HepG2 (cell line): ENCODE measurements around the gene FAM120B. TPM values are rescaled to one million over a fixed set of nuclear protein-coding genes. Genes with fewer than 3 reads are reported as not detected.

ENCODE experiments used
- AHR ChIP-seq: IDR thresholded peaks from 2 replicates; pipeline ENCODE4 v1.6.1; 2018; ENCODE audit warnings: missing genetic modification reagents, missing compliant biosample characterization
- GATAD1 ChIP-seq: IDR thresholded peaks from 2 replicates; pipeline ENCODE4 v1.6.1; 2016; ENCODE audit warnings: missing genetic modification reagents, missing compliant biosample characterization
- KDM5B ChIP-seq: sonication (generic); formaldehyde crosslinking; IDR thresholded peaks from 2 replicates; pipeline ENCODE4 v1.4.0; 2020; ENCODE audit warnings: missing genetic modification reagents, mild to moderate bottlenecking, borderline replicate concordance
- NFYB ChIP-seq: sonication (generic); formaldehyde crosslinking; IDR thresholded peaks from 2 replicates; pipeline ENCODE4 v1.4.0; 2020; ENCODE audit warnings: missing genetic modification reagents
- SSRP1 ChIP-seq: IDR thresholded peaks from 2 replicates; pipeline ENCODE4 v1.6.1; 2016; ENCODE audit warnings: control low read depth
- THYN1 ChIP-seq: sonication (generic); formaldehyde crosslinking; IDR thresholded peaks from 2 replicates; pipeline ENCODE4 v1.8.1; 2023; ENCODE audit warnings: low read depth, mild to moderate bottlenecking, moderate library complexity, missing genetic modification reagents, borderline replicate concordance
- TSC22D2 ChIP-seq: sonication (generic); formaldehyde crosslinking; IDR thresholded peaks from 2 replicates; pipeline ENCODE4 v1.5.1; 2020; ENCODE audit warnings: missing genetic modification reagents, mild to moderate bottlenecking, borderline replicate concordance
- ZFYVE20 ChIP-seq: sonication (generic); formaldehyde crosslinking; IDR thresholded peaks from 2 replicates; pipeline ENCODE4 v1.8.0; 2023; ENCODE audit warnings: low read depth, mild to moderate bottlenecking, moderate library complexity, missing genetic modification reagents, borderline replicate concordance
- ZNF34 ChIP-seq: sonication (generic); formaldehyde crosslinking; IDR thresholded peaks from 2 replicates; pipeline ENCODE4 v1.4.0; 2020; ENCODE audit warnings: mild to moderate bottlenecking, missing genetic modification reagents, borderline replicate concordance
- ZNF350 ChIP-seq: sonication (generic); formaldehyde crosslinking; IDR thresholded peaks from 2 replicates; pipeline ENCODE4 v1.4.0; 2020; ENCODE audit warnings: mild to moderate bottlenecking, low read depth, missing genetic modification reagents, borderline replicate concordance
- ZNF772 ChIP-seq: sonication (generic); formaldehyde crosslinking; IDR thresholded peaks from 2 replicates; pipeline ENCODE4 v1.5.0; 2020; ENCODE audit warnings: mild to moderate bottlenecking, missing genetic modification reagents
- polyA plus RNA-seq, 8 experiments: library from polyadenylated mRNA; depleted of rRNA in 3 of 8; stranded (reverse) in 7 of 8; unstranded in 1 of 8; fragments of >200 nt; fragmentation: Illumina TruSeq in 4 of 8; extraction: Trizol in 4 of 8; gene quantifications; 2 replicates each; pipeline versions ENCODE4 v1.2.1 to v1.2.3, GENCODE V29; 2011 to 2016; ENCODE audit warnings: low read depth in 4 of 8, missing spikeins in 1 of 8, mixed read lengths in 1 of 8; ENCODE audit not compliant: insufficient read depth in 1 of 8
- total RNA-seq, 5 experiments: library from RNA; depleted of rRNA; stranded (reverse); fragments of >200 nt; fragmentation: Illumina TruSeq; extraction: Trizol; gene quantifications; 2 replicates each; pipeline ENCODE4 v1.2.3, GENCODE V29; 2016; ENCODE audit warnings: low read depth in 1 of 5
- TF ChIP-seq, protein P1 (sequence below): sonication (generic); formaldehyde crosslinking; IDR thresholded peaks from 2 replicates; pipeline ENCODE4 v1.4.0; 2020; ENCODE audit warnings: missing genetic modification reagents
- TF ChIP-seq, protein P2 (sequence below): sonication (generic); formaldehyde crosslinking; IDR thresholded peaks from 2 replicates; pipeline ENCODE4 v1.4.0; 2020; ENCODE audit warnings: missing genetic modification reagents
- TF ChIP-seq, protein P3 (sequence below): sonication (generic); formaldehyde crosslinking; IDR thresholded peaks from 2 replicates; pipeline ENCODE4 v1.4.0; 2020; ENCODE audit warnings: missing genetic modification reagents, mild to moderate bottlenecking, borderline replicate concordance
- TF ChIP-seq, protein P4 (sequence below), 2 experiments: sonication (generic) in 1 of 2; formaldehyde crosslinking in 1 of 2; IDR thresholded peaks; 2 replicates each; pipeline versions ENCODE4 v1.5.1 to v1.6.1; 2011 to 2020; ENCODE audit warnings: borderline replicate concordance in 1 of 2, low read depth in 1 of 2, low read length in 1 of 2, mild to moderate bottlenecking in 1 of 2, missing genetic modification reagents in 1 of 2, moderate library complexity in 1 of 2
- TF ChIP-seq, protein P5 (sequence below): fragments of 450-650 bp; IDR thresholded peaks from 2 replicates; pipeline ENCODE4 v1.6.1; 2017
- TF ChIP-seq, protein P6 (sequence below): sonication (generic); formaldehyde crosslinking; IDR thresholded peaks from 2 replicates; pipeline ENCODE4 v1.4.0; 2020; ENCODE audit warnings: missing genetic modification reagents

Gene FAM120B
- total and polyA plus RNA-seq, 2 of the 13 experiments (the other 11 are each of a cell fraction or from before 2014, with no cell fraction given), result 9.2 to 10.7 TPM

DNA sequence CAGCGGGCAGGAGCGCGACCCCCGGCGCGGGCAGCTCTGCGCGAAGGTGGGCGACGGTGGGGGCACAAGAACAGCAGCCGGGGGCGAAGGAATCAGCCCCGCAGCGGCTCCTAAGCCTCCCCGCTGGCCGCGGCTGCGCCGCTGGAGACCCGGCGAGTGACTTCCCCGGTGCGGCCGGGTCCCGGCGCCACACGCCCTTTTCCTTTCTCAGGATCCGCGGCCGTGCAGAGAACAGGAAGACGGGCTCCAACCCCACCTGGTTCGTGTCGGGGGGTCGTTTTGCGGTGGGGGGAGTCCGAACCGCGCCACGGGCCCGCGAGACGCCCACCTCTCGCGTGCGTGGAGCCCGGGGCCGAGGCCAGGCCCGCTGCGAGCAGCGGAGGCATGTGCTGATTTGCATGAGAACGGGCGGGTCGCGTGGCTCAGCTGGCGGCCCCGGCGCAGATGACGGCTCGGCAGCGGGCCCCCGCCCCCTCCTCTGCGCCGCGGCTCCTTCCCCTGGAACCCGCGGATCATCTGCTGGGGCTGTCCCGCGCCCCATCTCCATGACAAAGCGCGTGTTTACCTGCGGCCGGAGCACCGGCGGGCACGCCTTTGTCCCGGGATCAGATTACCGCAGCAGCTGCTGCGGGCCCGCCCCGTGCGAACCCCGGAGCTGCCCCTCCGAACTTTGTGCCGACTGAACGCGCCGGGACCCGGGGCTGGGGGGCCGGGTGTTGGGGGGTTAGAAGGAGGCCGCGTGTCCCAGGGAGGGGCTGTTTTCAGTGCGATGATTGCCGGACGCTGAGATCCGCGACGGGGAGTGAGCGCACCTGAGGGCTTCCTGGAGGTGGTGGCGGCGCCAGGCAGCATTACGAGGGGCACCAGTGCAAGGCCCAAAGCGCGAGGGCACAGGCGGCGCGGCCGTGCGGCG lies 10.8 kb upstream of the FAM120B start (continued):
- TF ChIP-seq, protein P1, sequence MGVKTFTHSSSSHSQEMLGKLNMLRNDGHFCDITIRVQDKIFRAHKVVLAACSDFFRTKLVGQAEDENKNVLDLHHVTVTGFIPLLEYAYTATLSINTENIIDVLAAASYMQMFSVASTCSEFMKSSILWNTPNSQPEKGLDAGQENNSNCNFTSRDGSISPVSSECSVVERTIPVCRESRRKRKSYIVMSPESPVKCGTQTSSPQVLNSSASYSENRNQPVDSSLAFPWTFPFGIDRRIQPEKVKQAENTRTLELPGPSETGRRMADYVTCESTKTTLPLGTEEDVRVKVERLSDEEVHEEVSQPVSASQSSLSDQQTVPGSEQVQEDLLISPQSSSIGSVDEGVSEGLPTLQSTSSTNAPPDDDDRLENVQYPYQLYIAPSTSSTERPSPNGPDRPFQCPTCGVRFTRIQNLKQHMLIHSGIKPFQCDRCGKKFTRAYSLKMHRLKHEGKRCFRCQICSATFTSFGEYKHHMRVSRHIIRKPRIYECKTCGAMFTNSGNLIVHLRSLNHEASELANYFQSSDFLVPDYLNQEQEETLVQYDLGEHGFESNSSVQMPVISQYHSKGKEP (CRISPR knock-in tag), result no peak
- no peak; the same call in 1 of the 2 replicates for TF ChIP-seq ZNF350 (CRISPR knock-in tag)
- TF ChIP-seq, protein P2, sequence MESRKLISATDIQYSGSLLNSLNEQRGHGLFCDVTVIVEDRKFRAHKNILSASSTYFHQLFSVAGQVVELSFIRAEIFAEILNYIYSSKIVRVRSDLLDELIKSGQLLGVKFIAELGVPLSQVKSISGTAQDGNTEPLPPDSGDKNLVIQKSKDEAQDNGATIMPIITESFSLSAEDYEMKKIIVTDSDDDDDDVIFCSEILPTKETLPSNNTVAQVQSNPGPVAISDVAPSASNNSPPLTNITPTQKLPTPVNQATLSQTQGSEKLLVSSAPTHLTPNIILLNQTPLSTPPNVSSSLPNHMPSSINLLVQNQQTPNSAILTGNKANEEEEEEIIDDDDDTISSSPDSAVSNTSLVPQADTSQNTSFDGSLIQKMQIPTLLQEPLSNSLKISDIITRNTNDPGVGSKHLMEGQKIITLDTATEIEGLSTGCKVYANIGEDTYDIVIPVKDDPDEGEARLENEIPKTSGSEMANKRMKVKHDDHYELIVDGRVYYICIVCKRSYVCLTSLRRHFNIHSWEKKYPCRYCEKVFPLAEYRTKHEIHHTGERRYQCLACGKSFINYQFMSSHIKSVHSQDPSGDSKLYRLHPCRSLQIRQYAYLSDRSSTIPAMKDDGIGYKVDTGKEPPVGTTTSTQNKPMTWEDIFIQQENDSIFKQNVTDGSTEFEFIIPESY (CRISPR knock-in tag), result 0 out of 2 replicates have a peak, but pooled peaks have one; percentile 5
- no peak for TF ChIP-seq GATAD1 (CRISPR knock-in tag)
- TF ChIP-seq NFYB (CRISPR knock-in tag), result no peak
- TF ChIP-seq, protein P3, sequence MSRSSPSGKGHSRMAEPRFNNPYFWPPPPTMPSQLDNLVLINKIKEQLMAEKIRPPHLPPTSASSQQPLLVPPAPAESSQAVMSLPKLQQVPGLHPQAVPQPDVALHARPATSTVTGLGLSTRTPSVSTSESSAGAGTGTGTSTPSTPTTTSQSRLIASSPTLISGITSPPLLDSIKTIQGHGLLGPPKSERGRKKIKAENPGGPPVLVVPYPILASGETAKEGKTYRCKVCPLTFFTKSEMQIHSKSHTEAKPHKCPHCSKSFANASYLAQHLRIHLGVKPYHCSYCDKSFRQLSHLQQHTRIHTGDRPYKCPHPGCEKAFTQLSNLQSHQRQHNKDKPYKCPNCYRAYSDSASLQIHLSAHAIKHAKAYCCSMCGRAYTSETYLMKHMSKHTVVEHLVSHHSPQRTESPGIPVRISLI (CRISPR knock-in tag), result no peak
- no peak for TF ChIP-seq SSRP1 (CRISPR knock-in tag)
- no peak for TF ChIP-seq THYN1 (CRISPR knock-in tag)
- TF ChIP-seq ZNF772, result peak; percentile 49; the same call in 1 of the 2 replicates
- no peak for TF ChIP-seq TSC22D2 (CRISPR knock-in tag)
- TF ChIP-seq AHR, result 0 out of 2 replicates have a peak, but pooled peaks have one; percentile 24
- TF ChIP-seq KDM5B (CRISPR knock-in tag), result peak; percentile 75
- no peak for TF ChIP-seq ZFYVE20 (CRISPR knock-in tag)
- TF ChIP-seq, protein P4, sequence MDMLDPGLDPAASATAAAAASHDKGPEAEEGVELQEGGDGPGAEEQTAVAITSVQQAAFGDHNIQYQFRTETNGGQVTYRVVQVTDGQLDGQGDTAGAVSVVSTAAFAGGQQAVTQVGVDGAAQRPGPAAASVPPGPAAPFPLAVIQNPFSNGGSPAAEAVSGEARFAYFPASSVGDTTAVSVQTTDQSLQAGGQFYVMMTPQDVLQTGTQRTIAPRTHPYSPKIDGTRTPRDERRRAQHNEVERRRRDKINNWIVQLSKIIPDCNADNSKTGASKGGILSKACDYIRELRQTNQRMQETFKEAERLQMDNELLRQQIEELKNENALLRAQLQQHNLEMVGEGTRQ (IDR thresholded peaks at IDR 0.05; ENCODE audit: low read depth, low read length), result no peak
- TF ChIP-seq, protein P4 (CRISPR knock-in tag; IDR thresholded peaks at IDR 0.05; ENCODE audit: borderline replicate concordance), result no peak
- TF ChIP-seq, protein P5, sequence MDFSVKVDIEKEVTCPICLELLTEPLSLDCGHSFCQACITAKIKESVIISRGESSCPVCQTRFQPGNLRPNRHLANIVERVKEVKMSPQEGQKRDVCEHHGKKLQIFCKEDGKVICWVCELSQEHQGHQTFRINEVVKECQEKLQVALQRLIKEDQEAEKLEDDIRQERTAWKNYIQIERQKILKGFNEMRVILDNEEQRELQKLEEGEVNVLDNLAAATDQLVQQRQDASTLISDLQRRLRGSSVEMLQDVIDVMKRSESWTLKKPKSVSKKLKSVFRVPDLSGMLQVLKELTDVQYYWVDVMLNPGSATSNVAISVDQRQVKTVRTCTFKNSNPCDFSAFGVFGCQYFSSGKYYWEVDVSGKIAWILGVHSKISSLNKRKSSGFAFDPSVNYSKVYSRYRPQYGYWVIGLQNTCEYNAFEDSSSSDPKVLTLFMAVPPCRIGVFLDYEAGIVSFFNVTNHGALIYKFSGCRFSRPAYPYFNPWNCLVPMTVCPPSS, result no peak
- TF ChIP-seq ZNF34 (CRISPR knock-in tag), result no peak
- TF ChIP-seq, protein P6, sequence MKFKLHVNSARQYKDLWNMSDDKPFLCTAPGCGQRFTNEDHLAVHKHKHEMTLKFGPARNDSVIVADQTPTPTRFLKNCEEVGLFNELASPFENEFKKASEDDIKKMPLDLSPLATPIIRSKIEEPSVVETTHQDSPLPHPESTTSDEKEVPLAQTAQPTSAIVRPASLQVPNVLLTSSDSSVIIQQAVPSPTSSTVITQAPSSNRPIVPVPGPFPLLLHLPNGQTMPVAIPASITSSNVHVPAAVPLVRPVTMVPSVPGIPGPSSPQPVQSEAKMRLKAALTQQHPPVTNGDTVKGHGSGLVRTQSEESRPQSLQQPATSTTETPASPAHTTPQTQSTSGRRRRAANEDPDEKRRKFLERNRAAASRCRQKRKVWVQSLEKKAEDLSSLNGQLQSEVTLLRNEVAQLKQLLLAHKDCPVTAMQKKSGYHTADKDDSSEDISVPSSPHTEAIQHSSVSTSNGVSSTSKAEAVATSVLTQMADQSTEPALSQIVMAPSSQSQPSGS, result no peak
